ENCODE measurements around the gene ISLR. TPM values are rescaled to one million over a fixed set of nuclear protein-coding genes. Genes with fewer than 3 reads are reported as not detected.

ISLR gene
- total RNA-seq, 1 donor from 2014 or later, result not detected

- Mint-ChIP-seq H3K27ac (no peak overlapping the region), H3K4me3 (ENCODE audit: low read depth) (no peak overlapping the region), H3K9me3 (no peaks in the 10 kb centered on the region), H3K27me3 (ENCODE audit: low read depth) (peaks cover 10% of the 10 kb centered on the region), H3K4me1 (ENCODE audit: low read depth) (no peaks in the 10 kb centered on the region), H3K36me3 (ENCODE audit: low read depth) (no peaks in the 10 kb centered on the region)
- intact Hi-C loops (cut with micrococcal nuclease), result no loop called here
- DNase-seq (ENCODE audit: low spot score), result no peak
Observed at GRCh38 chr15:74208901-74209559, 35.5 kb downstream of the ISLR start.

- no peak overlapping the region for H3K4me3 Mint-ChIP-seq (ENCODE audit: low read depth)
- H3K4me1 Mint-ChIP-seq (ENCODE audit: low read depth), result no peaks in the 10 kb centered on the region
- H3K9me3 Mint-ChIP-seq, result no peaks in the 10 kb centered on the region
- no peaks in the 10 kb centered on the region for H3K36me3 Mint-ChIP-seq (ENCODE audit: low read depth)
- intact Hi-C loops (cut with micrococcal nuclease), result no loop called here
- H3K27ac Mint-ChIP-seq, result no peak overlapping the region
- peaks cover 10% of the 10 kb centered on the region for H3K27me3 Mint-ChIP-seq (ENCODE audit: low read depth)
- no peak for DNase-seq (ENCODE audit: low spot score)
Observed at GRCh38 chr15:74209560-74209958, 36.0 kb downstream of the ISLR start.

GRCh38 chr15:74209997-74210671 is 36.6 kb downstream of the ISLR start:
- Mint-ChIP-seq H3K4me1 (ENCODE audit: low read depth) (no peaks in the 10 kb centered on the region), H3K27me3 (ENCODE audit: low read depth) (peaks cover 12% of the 10 kb centered on the region), H3K9me3 (no peaks in the 10 kb centered on the region), H3K4me3 (ENCODE audit: low read depth) (no peak overlapping the region), H3K27ac (no peak overlapping the region), H3K36me3 (ENCODE audit: low read depth) (no peaks in the 10 kb centered on the region)
- intact Hi-C loops (cut with micrococcal nuclease), result no loop called here
- no peak for DNase-seq (ENCODE audit: low spot score)

DNA sequence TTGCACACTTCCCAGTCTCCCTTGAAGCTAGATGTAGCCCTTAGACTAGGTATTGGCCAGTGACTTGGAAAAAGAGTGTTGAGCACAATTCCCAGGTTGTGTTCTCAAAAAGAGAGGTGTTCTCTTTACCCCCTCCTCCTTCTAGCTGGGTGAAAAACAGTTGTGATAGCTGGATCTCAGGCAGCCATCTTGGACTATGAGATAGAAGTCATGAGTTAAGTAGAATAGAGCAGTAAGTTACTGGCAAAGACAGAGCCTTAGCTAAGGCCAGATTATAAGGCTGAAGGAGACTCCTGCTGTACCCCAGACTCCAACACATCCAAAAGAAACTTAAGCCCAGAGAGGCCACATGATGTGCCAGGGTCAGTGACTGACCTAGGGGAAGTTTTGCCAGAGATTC is 37.2 kb downstream of the ISLR start:
- intact Hi-C loops (cut with micrococcal nuclease), result no loop called here
- no peaks in the 10 kb centered on the region for H3K4me1 Mint-ChIP-seq (ENCODE audit: low read depth)
- no peak for DNase-seq (ENCODE audit: low spot score)

GRCh38 chr15:74211656-74212055 is 38.1 kb downstream of the ISLR start:
- H3K27me3 Mint-ChIP-seq (ENCODE audit: low read depth), result peaks cover 10% of the 10 kb centered on the region
- no peak overlapping the region for H3K27ac Mint-ChIP-seq
- no peaks in the 10 kb centered on the region for H3K9me3 Mint-ChIP-seq
- intact Hi-C loops (cut with micrococcal nuclease), result no loop called here
- no peak for DNase-seq (ENCODE audit: low spot score)
- H3K4me1 Mint-ChIP-seq (ENCODE audit: low read depth), result no peaks in the 10 kb centered on the region
- no peaks in the 10 kb centered on the region for H3K36me3 Mint-ChIP-seq (ENCODE audit: low read depth)
- no peak overlapping the region for H3K4me3 Mint-ChIP-seq (ENCODE audit: low read depth)

More for the DNA sequence above, 37.2 kb downstream of the ISLR start:
- Mint-ChIP-seq H3K4me3 (ENCODE audit: low read depth) (no peak overlapping the region), H3K27ac (no peak overlapping the region), H3K9me3 (no peaks in the 10 kb centered on the region), H3K36me3 (ENCODE audit: low read depth) (no peaks in the 10 kb centered on the region), H3K27me3 (ENCODE audit: low read depth) (peaks cover 12% of the 10 kb centered on the region)

GRCh38 chr15:74212494-74212893 is 39.0 kb downstream of the ISLR start:
- no peaks in the 10 kb centered on the region for H3K9me3 Mint-ChIP-seq
- no peaks in the 10 kb centered on the region for H3K36me3 Mint-ChIP-seq (ENCODE audit: low read depth)
- H3K4me1 Mint-ChIP-seq (ENCODE audit: low read depth), result no peaks in the 10 kb centered on the region
- no peak overlapping the region for H3K27ac Mint-ChIP-seq
- H3K4me3 Mint-ChIP-seq (ENCODE audit: low read depth), result no peak overlapping the region
- DNase-seq (ENCODE audit: low spot score), result no peak
- intact Hi-C loops (cut with micrococcal nuclease), result no loop called here
- H3K27me3 Mint-ChIP-seq (ENCODE audit: low read depth), result peaks cover 8% of the 10 kb centered on the region

- no peaks in the 10 kb centered on the region for H3K36me3 Mint-ChIP-seq (ENCODE audit: low read depth)
- no peaks in the 10 kb centered on the region for H3K9me3 Mint-ChIP-seq
- no peaks in the 10 kb centered on the region for H3K4me1 Mint-ChIP-seq (ENCODE audit: low read depth)
- H3K4me3 Mint-ChIP-seq (ENCODE audit: low read depth), result no peak overlapping the region
- intact Hi-C loops (cut with micrococcal nuclease), result no loop called here
- peaks cover 2% of the 10 kb centered on the region for H3K27me3 Mint-ChIP-seq (ENCODE audit: low read depth)
- no peak overlapping the region for H3K27ac Mint-ChIP-seq
- DNase-seq (ENCODE audit: low spot score), result no peak
Observed at GRCh38 chr15:74213858-74214284, 40.4 kb downstream of the ISLR start.

- no peaks in the 10 kb centered on the region for H3K4me1 Mint-ChIP-seq (ENCODE audit: low read depth)
- H3K27ac Mint-ChIP-seq, result no peak overlapping the region
- no peak overlapping the region for H3K4me3 Mint-ChIP-seq (ENCODE audit: low read depth)
- H3K9me3 Mint-ChIP-seq, result no peaks in the 10 kb centered on the region
- no peak for DNase-seq (ENCODE audit: low spot score)
- H3K27me3 Mint-ChIP-seq (ENCODE audit: low read depth), result peaks cover 4% of the 10 kb centered on the region
- intact Hi-C loops (cut with micrococcal nuclease), result no loop called here
- no peaks in the 10 kb centered on the region for H3K36me3 Mint-ChIP-seq (ENCODE audit: low read depth)
Observed at GRCh38 chr15:74214324-74215021, 41.0 kb downstream of the ISLR start.

DNA sequence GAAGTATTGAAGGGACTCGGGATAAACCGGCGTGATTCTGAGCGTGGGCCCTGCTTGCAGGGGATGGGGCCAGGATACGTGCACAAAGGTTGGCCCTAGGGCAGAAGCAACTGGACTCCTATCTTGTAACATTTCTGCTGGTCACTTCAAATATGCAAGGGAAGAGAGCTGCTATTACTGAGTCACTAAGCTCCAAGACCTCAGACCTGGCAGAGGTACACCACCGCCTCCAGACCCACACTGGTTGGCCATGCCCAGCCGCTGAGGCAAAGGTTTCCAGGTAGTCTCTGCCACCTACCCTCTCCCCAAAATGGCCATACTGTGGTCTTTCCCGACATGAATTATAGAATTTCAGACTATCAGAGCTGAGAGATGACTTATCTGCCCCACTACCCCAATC is 42.4 kb downstream of the ISLR start:
- Mint-ChIP-seq H3K27me3 (ENCODE audit: low read depth) (peaks cover 5% of the 10 kb centered on the region), H3K4me1 (ENCODE audit: low read depth) (no peaks in the 10 kb centered on the region), H3K9me3 (no peaks in the 10 kb centered on the region), H3K4me3 (ENCODE audit: low read depth) (no peak overlapping the region), H3K27ac (no peak overlapping the region), H3K36me3 (ENCODE audit: low read depth) (no peaks in the 10 kb centered on the region)
- intact Hi-C loops (cut with micrococcal nuclease), result no loop called here
- no peak for DNase-seq (ENCODE audit: low spot score)

DNA sequence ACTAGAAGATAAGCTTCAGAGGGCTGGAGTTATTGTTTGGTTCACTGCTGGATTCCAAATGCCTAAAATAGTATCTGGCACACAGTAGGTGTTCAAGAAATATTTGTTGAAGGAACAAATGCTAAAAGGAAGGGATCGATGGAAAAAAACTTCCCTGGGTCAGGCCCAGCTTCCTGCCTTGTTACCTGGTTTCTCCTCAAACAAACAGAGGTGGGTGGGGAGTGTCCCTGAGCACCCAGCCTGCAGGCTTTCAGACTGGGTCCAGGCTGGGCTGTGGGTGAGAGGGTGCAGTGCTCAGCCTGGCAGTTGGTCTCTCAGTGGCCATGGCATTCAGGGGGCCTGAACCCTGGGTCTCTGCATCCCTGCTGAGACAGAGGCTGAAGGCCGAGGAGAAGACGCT is 43.4 kb downstream of the ISLR start:
- intact Hi-C loops (cut with micrococcal nuclease), result no loop called here
- no peak overlapping the region for H3K27ac Mint-ChIP-seq
- H3K4me1 Mint-ChIP-seq (ENCODE audit: low read depth), result no peaks in the 10 kb centered on the region
- H3K27me3 Mint-ChIP-seq (ENCODE audit: low read depth), result peaks cover 5% of the 10 kb centered on the region
- H3K36me3 Mint-ChIP-seq (ENCODE audit: low read depth), result no peaks in the 10 kb centered on the region
- DNase-seq (ENCODE audit: low spot score), result no peak
- H3K4me3 Mint-ChIP-seq (ENCODE audit: low read depth), result no peak overlapping the region
- H3K9me3 Mint-ChIP-seq, result no peaks in the 10 kb centered on the region

- Mint-ChIP-seq H3K9me3 (no peaks in the 10 kb centered on the region), H3K4me3 (ENCODE audit: low read depth) (no peak overlapping the region), H3K27me3 (ENCODE audit: low read depth) (peaks cover 11% of the 10 kb centered on the region), H3K27ac (no peak overlapping the region), H3K4me1 (ENCODE audit: low read depth) (no peaks in the 10 kb centered on the region), H3K36me3 (ENCODE audit: low read depth) (no peaks in the 10 kb centered on the region)
- intact Hi-C loops (cut with micrococcal nuclease), result no loop called here
- DNase-seq (ENCODE audit: low spot score), result no peak
Observed at GRCh38 chr15:74217907-74218885, 44.7 kb downstream of the ISLR start.

DNA sequence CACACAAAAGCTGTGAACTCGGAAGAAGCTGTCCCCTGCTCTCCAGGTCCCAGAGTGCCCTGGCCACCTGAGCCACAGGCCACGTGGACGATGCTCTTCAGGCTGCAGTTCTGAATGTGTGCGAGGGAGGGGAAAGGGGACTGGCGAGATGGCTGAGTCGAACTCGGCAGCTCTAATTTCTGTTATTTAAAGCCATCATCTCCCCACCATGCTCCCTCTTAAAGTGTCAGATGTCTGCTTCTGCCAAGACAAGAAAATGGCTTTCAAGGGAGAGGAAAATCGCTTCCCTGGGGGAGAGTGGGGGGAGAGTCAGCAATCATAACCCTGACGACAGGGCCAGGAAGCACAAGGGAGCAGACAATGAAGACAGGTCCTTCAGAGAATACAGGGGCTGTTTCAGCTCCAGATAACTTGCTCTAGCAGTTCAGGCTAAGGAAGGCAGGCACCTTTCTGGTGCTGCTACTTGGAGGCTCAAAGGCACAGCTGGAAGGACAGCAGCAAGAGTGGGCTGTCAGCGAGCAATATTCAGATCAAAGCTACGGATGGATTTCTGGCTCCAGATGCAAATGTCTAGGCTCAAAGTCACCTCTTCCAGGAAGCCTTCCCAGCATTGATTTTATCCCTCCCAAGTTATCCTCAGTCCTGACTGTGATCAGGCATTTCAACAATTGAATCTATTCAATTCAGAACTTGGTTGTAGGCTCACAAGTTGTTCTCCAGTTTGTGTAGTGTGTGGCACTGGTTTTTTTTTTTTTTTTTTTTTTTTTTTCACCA is 47.2 kb downstream of the ISLR start:
- no peak for DNase-seq (ENCODE audit: low spot score)
- H3K27ac Mint-ChIP-seq, result no peak overlapping the region
- intact Hi-C loops (cut with micrococcal nuclease), result no loop called here
- H3K4me1 Mint-ChIP-seq (ENCODE audit: low read depth), result no peaks in the 10 kb centered on the region
- no peaks in the 10 kb centered on the region for H3K9me3 Mint-ChIP-seq
- no peak overlapping the region for H3K4me3 Mint-ChIP-seq (ENCODE audit: low read depth)
- peaks cover 25% of the 10 kb centered on the region for H3K27me3 Mint-ChIP-seq (ENCODE audit: low read depth)
- no peaks in the 10 kb centered on the region for H3K36me3 Mint-ChIP-seq (ENCODE audit: low read depth)

All from activated T-helper 2 cell treated with anti-CD3 and anti-CD28 coated beads, Interferon-gamma antibody, Interleukin-2, Interleukin-4, amounts not matched to agents 10 μg/mL and 5 μg/mL and 100 μg/mL, durations not matched to agents 14 hours and 24 hours and 36 hours (primary cell).